Measurements from ENCODE around the gene PBXIP1.
A peak's percentile ranks its signal among the peaks of the same experiment; 100 is the strongest.

Gene PBXIP1

DNA sequence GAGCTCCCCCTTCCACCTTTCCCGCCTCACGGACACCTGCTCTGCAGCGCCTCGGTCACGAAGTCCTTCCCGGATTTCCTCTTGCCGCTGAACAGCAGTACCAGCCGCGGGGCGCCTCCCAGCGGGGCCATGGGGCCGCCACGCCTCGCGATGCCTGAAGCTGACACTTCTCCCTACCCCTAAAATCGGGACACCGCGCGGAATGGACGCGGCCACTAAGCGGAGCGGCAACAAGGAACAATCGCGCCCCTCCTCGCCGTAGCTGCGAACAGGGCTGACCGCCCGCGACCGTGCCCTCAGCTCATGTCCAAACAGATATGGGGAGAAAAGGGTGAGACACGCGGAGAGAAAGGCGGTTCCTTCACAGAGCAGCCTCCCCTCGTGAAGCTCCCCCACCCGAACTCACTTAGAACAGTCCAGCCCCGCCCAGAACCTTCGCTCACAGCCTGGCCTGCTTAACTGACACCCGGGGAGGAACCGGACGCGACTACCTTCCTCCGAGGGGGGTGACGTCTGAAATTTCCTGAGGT, 19.3 kb downstream of the PBXIP1 start, which contains the start of gene PMVK:
Gene PMVK, minus strand, starts transcription at position 165 of the 530 bp plus-strand sequence. Its CDS starts 34 bp downstream, at position 131.
- TF ChIP-seq POLR2AphosphoS5 (IDR thresholded peaks at IDR 0.05; ENCODE audit: low read depth, low read length) = peak; percentile 36
- no peak for TF ChIP-seq SIN3A (IDR thresholded peaks at IDR 0.05; ENCODE audit: borderline replicate concordance, insufficient read depth, low read length)
- TF ChIP-seq FOXP2 (optimal IDR thresholded peaks at IDR 0.05; ENCODE audit: borderline replicate concordance, extremely low read depth, extremely low read length, insufficient read depth) = peak; percentile 80

DNA sequence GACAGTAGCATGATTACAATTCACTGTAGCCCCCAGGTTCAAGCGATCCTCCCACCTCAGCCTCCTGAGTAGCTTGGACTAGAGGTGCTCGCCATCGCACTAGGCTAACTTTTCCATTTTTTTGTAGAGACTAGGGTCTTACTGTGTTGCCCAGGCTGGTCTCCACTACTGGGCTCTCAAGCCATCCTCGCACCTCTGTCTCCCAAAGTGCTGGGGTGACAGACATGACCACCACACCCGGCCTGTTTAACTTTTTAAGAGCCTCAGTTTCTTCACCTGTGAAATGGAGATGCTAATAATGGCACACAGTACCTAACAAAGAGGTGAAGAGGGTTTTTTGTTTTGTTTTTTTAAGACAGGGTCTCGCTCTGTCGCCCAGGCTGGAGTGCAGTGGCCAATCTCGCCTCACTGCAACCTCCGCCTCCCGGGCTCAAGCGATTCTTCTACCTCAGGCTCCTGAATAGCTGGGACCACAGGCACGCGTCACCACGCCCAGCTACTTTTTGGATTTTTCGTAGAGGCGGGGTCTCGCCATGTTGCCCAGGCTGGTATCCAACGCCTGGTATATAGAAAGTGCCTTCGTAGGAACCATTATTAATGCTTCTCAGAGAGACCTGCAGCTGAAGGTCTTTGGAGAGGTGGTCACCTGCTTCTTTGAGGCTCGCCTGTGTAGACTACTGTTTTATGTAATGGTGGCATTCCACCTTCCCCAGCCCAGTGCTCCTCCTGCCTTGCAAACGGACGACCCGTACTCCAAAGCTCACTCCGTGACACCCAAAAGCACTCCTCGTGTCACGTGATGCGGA, 19.9 kb downstream of the PBXIP1 start:
- no peak for TF ChIP-seq FOXP2 (optimal IDR thresholded peaks at IDR 0.05; ENCODE audit: borderline replicate concordance, extremely low read depth, extremely low read length, insufficient read depth)
- TF ChIP-seq POLR2AphosphoS5 (IDR thresholded peaks at IDR 0.05; ENCODE audit: low read depth, low read length) = no peak
- no peak for TF ChIP-seq TAF1 (IDR thresholded peaks at IDR 0.05; ENCODE audit: borderline replicate concordance, insufficient read depth, low read length)

DNA sequence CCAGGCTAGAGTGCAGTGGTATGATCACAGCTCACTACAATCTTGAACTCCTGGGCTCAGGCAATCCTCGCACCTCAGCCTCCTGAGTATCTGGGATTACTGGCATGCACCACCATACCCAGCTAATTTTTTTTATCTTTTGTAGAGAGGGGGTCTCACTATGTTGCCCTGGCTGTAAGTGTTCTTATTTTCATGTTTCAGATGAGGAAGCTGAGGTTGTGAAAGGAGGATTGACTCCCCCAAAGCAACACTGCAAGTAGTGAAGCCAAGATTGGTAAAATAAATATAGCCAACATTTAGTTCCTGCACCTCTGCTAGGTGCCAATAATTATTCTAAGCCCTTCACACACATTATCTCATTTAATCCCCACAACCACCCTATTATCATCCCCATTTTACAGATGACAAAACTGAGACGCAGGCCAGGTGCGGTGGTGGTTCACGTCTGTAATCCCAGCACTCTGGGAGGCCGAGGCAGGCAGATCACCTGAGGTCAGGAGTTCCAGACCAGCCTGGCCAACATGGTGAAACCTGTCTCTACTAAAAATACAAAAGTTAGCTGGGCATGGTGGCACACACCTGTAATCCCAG, 21.4 kb downstream of the PBXIP1 start:
- TF ChIP-seq FOXP2 (optimal IDR thresholded peaks at IDR 0.05; ENCODE audit: borderline replicate concordance, extremely low read depth, extremely low read length, insufficient read depth) (no peak), SIN3A (IDR thresholded peaks at IDR 0.05; ENCODE audit: borderline replicate concordance, insufficient read depth, low read length) (no peak), TAF1 (IDR thresholded peaks at IDR 0.05; ENCODE audit: borderline replicate concordance, insufficient read depth, low read length) (no peak), POLR2AphosphoS5 (IDR thresholded peaks at IDR 0.05; ENCODE audit: low read depth, low read length) (no peak)
- TF ChIP-seq, protein P1, sequence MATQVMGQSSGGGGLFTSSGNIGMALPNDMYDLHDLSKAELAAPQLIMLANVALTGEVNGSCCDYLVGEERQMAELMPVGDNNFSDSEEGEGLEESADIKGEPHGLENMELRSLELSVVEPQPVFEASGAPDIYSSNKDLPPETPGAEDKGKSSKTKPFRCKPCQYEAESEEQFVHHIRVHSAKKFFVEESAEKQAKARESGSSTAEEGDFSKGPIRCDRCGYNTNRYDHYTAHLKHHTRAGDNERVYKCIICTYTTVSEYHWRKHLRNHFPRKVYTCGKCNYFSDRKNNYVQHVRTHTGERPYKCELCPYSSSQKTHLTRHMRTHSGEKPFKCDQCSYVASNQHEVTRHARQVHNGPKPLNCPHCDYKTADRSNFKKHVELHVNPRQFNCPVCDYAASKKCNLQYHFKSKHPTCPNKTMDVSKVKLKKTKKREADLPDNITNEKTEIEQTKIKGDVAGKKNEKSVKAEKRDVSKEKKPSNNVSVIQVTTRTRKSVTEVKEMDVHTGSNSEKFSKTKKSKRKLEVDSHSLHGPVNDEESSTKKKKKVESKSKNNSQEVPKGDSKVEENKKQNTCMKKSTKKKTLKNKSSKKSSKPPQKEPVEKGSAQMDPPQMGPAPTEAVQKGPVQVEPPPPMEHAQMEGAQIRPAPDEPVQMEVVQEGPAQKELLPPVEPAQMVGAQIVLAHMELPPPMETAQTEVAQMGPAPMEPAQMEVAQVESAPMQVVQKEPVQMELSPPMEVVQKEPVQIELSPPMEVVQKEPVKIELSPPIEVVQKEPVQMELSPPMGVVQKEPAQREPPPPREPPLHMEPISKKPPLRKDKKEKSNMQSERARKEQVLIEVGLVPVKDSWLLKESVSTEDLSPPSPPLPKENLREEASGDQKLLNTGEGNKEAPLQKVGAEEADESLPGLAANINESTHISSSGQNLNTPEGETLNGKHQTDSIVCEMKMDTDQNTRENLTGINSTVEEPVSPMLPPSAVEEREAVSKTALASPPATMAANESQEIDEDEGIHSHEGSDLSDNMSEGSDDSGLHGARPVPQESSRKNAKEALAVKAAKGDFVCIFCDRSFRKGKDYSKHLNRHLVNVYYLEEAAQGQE (IDR thresholded peaks at IDR 0.05; ENCODE audit: insufficient read depth in 1 of 2, low read depth in 2 of 2, low read length in 2 of 2) = no peak

DNA sequence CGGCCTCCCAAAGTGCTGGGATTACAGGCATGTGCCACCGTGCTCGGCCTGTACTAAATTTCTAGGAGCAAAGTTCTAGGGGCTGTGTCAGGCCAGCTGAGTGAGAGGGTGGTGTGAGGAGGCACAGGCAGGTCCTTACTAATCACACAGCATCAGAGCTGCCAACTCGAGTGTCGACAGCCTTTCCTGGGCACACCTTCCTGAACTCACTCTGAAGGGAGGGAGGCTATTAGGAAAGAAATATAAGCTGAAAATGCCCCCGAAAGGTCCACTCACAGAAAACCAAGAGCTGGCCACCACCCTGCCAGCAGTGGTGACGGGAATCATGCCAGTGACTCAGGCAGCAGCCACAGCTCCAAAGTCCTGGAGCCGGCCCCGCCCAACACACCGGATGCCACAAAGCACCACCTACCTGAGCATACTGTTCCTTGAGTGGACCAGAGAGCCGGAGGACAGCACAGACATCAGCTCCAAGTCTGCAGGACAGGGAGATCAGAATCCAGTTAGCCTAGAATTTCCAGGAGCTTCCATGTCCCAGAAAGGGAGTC, 23.9 kb downstream of the PBXIP1 start:
- TF ChIP-seq SIN3A (IDR thresholded peaks at IDR 0.05; ENCODE audit: borderline replicate concordance, insufficient read depth, low read length) (no peak), FOXP2 (optimal IDR thresholded peaks at IDR 0.05; ENCODE audit: borderline replicate concordance, extremely low read depth, extremely low read length, insufficient read depth) (no peak), TAF1 (IDR thresholded peaks at IDR 0.05; ENCODE audit: borderline replicate concordance, insufficient read depth, low read length) (no peak), POLR2AphosphoS5 (IDR thresholded peaks at IDR 0.05; ENCODE audit: low read depth, low read length) (no peak)
- TF ChIP-seq, protein P1 (IDR thresholded peaks at IDR 0.05; ENCODE audit: insufficient read depth in 1 of 2, low read depth in 2 of 2, low read length in 2 of 2) = no peak

DNA sequence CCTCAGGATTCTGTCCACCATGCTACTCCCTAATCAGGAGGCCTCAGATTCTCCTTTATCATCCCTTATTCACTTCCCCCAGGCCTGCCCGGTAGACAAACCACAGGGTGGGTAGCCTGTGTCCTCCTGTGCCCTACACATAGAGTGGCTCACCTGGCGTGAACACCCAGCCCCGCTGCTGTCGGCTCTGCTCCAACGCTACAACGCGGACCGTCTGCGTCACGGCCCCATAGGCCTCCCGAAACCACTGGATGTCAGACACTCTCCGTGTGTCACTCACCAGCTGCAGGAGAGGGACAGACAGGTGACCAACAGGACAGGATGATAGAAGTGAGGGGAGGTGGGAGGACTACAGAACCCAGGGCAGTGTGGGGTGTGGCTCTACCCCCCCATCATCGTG, 29.7 kb downstream of the PBXIP1 start:
- TF ChIP-seq, protein P1 (IDR thresholded peaks at IDR 0.05; ENCODE audit: insufficient read depth in 1 of 2, low read depth in 2 of 2, low read length in 2 of 2) = no peak
- TF ChIP-seq SIN3A (IDR thresholded peaks at IDR 0.05; ENCODE audit: borderline replicate concordance, insufficient read depth, low read length) (no peak), FOXP2 (optimal IDR thresholded peaks at IDR 0.05; ENCODE audit: borderline replicate concordance, extremely low read depth, extremely low read length, insufficient read depth) (no peak), TAF1 (IDR thresholded peaks at IDR 0.05; ENCODE audit: borderline replicate concordance, insufficient read depth, low read length) (no peak), POLR2AphosphoS5 (IDR thresholded peaks at IDR 0.05; ENCODE audit: low read depth, low read length) (no peak)
